NCI-H460 (cell line): ENCODE data around the gene DOP1A. TPM values are rescaled to one million over a fixed set of nuclear protein-coding genes. Genes with fewer than 3 reads are reported as not detected.

Experiments
- DNase-seq: peaks from one replicate; pipeline ENCODE4 v3.0.0-alpha.2; 2016; ENCODE audit warnings: low read depth; ENCODE audit errors: extremely low read depth
- total RNA-seq: library from RNA; depleted of rRNA; stranded (reverse); fragments of >200 nt; shearing (Covaris generic); gene quantifications from 2 replicates; pipeline ENCODE4 v1.2.3, GENCODE V29; 2014; rRNA removed

Gene DOP1A
- total RNA-seq, 1 experiment from 2014 or later = 6.7 TPM

DNA sequence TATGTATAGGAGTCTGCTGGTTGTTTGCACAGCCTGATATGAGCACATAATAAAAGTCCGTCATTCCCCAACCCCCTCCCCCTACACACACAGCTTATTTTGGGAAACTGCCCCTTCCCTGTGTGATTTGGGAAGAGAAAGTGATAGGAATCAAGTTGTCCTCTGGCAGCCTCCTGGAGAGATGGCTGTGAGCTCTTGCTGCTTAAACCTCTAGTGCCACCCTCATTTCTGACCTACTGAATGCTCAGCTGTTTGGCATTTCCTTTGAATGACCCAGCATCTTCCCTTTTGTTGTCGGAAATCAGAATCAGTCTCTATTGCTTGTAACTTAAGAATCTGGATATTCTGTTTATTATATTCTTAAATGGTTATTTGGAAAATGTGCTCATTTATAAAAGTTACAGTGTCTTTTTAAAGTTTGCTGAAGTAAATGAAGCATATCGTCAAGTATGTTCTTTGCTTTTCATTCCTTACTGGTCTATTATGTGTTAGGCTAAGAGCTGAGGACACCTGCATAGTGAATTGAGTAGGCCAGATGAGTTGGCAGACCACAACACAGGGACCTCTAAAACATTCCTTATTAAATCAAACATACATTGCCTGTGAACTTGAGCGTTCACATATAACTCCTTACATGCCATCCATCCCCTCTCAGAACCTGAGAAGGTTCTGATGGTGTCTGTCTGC is 131.2 kb downstream of the DOP1A start:
- no peak for DNase-seq

DNA sequence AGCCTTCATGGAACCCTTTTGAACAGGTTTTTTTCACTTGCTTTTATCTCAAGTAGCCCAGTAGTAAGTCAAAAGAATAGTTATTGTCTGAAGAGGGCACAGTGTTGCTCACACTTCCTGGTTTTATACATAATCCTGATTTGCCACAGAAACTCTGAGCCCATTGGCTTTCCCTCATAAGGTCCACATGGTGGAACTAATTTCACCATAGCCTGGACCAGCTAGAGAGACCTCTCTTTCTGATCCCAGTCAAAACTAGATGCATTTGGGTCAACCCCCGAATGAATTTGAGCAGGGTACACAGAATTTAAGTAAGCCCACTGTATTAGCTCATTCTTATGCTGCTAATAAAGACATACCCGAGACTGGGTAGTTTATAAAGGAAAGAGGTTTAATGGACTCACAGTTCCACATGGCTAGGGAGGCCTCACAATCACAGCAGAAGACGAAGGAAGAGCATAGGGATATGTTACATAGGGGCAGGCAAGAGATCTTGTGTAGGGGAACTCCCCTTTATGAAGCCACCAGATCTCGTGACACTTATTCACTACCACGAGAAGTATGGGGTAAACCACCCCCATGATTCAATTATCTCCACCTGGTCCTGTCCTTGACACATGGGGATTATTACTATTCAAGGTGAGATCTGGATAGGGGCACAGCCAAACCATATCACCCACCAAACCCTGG is 131.8 kb downstream of the DOP1A start:
- no peak for DNase-seq

DNA sequence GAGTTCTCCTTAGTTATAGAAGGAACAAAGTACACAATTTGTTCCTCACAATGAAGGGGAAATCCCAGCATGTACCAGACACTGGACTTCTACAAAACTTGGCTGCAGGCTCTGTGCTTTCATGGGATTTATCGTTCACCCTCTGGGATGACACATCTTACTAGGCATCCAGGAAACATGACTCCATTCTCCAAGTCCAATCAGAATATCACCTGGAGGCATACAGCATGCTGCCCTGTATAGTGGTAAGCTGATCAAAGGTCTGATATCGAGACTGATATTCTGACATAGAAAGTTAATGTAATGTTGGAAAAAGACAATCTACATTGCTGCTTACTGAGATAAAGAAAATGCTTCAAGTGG is 132.4 kb downstream of the DOP1A start:
- no peak for DNase-seq

DNA sequence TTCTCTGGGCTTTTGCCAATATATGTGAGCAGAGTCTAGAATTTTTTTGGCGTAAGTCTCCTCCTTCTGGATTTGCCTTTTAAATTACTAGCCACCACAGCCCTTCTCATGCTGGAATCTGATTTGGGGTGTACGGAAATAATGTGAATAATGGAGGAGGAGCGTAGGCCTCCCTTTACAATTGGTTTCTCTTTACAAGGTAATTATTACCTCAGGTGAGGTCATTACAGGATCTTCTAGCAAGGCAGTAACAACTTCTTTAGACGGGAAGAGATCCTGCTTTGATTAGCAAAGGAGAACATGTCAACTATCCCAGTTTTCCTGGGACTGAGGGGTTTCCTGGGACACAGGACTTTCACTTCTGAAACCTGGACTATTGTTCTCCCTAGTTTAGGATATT is 134.6 kb downstream of the DOP1A start:
- no peak for DNase-seq

DNA sequence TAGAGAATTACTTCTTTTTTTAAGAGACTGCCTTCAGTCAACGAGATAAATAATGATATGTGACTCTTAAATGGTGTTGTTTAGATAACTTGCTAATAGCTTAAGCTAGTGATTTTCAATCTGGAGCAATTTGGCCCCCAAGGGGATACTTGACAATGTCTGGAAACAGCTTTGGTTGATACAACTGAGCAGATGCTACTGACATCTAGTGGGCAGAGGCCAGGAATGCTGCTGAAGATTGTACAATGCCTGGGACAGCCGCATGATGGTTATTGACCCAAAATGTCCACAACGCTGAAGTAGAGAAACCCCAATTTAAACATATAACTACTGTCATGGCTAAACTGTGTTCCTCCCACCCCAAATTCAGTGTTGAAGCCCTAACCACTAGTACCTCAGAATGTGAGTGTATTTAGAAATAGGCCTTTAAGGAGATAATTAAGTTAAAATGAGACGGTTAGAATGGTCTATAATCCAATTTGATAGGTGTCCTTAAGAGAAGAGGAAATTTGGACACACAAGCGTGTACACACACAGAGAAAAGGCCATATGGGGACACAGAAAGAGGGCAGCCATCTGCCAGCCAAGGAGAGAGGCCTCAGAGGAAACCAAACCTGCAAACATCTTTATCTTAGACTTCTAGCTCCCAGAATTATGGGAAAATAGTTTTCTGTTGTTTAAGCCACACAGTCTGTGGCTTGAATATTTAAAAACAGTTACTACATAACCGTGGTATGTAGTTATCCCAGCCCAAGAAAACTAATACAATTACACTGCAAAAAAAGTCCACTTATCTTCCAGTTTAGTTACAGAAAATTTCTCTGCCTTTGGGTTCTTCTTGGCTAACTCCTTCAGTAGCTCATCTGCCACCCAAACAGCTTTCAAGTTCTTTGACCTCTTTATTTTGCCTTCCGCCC is 147.9 kb downstream of the DOP1A start:
- peak; percentile 48 for DNase-seq

DNA sequence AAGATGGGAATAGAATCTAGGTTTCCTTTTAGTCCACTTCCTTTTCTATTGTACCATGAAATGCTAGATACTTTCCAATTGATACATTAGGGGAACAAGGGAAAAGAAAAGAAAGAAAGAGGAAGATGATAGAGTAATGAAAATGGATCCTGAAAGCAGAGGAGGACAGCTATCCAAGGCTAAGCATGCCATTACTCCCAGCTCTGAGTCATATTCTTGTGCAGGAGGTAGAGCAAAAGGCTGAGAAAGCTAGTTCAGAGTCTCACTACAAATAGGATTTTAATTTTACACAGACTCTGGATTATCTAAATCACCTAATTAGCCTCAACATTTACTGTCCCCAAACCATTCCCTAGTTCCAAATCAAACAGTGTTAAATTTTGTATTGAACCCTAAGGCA is 149.3 kb downstream of the DOP1A start:
- DNase-seq = no peak

Other genes with a start within 250 kb of the DOP1A start
- gene UBE3D, start 1.8 kb upstream of the DOP1A start, total RNA-seq = 6.5 and 7.2 TPM in 2 replicates
- 29.6 and 33.7 TPM in 2 replicates for gene PGM3, start 125.6 kb downstream of the DOP1A start, total RNA-seq
- 1.9 and 2.6 TPM in 2 replicates for gene RWDD2A, start 125.7 kb downstream of the DOP1A start, total RNA-seq